RWPE2 (cell line): Measurements from ENCODE around the gene JMJD4.

Source experiments
- ATAC-seq: fragments of 200-7000 bp; cut with Tn5 transposase; 3 replicates; pipeline ENCODE4 v1.9.1; 2021; ENCODE audit warnings: low read depth
- DNase-seq: peaks from one replicate; pipeline ENCODE4 v3.0.0-alpha.2; 2020; ENCODE audit warnings: low spot score
- H3K27ac ChIP-seq: fragments of 450-650 bp; 2 replicates; pipeline ENCODE4 v1.5.1; 2017; ENCODE audit warnings: mild to moderate bottlenecking; ENCODE audit not compliant: poor library complexity, severe bottlenecking
- H3K27me3 ChIP-seq: fragments of 250-450 bp; sonication (Bioruptor Pico); 2 replicates; pipeline ENCODE4 v1.5.1; 2021; ENCODE audit warnings: mild to moderate bottlenecking, moderate library complexity; ENCODE audit not compliant: insufficient read depth, poor library complexity, severe bottlenecking
- H3K36me3 ChIP-seq: fragments of 250-450 bp; sonication (Bioruptor Pico); 2 replicates; pipeline ENCODE4 v1.5.1; 2020; ENCODE audit warnings: low read depth, mild to moderate bottlenecking, moderate library complexity
- H3K4me1 ChIP-seq: fragments of 250-450 bp; sonication (Bioruptor Pico); 2 replicates; pipeline ENCODE4 v1.5.1; 2021; ENCODE audit warnings: mild to moderate bottlenecking, moderate library complexity; ENCODE audit not compliant: insufficient read depth, poor library complexity, severe bottlenecking
- H3K4me3 ChIP-seq: fragments of 250-450 bp; sonication (Bioruptor Pico); 2 replicates; pipeline ENCODE4 v1.5.1; 2021; ENCODE audit warnings: mild to moderate bottlenecking, moderate library complexity; ENCODE audit not compliant: severe bottlenecking
- H3K9me3 ChIP-seq: fragments of 250-450 bp; sonication (Bioruptor Pico); 2 replicates; pipeline ENCODE4 v1.5.1; 2021; ENCODE audit warnings: mild to moderate bottlenecking, moderate library complexity; ENCODE audit not compliant: severe bottlenecking
- TF ChIP-seq, protein P1 (sequence below): fragments of 450-650 bp; IDR thresholded peaks from one replicate; pipeline ENCODE4 v1.5.1; 2017; ENCODE audit warnings: mild to moderate bottlenecking, moderate library complexity; ENCODE audit not compliant: poor library complexity, severe bottlenecking

Gene JMJD4

DNA sequence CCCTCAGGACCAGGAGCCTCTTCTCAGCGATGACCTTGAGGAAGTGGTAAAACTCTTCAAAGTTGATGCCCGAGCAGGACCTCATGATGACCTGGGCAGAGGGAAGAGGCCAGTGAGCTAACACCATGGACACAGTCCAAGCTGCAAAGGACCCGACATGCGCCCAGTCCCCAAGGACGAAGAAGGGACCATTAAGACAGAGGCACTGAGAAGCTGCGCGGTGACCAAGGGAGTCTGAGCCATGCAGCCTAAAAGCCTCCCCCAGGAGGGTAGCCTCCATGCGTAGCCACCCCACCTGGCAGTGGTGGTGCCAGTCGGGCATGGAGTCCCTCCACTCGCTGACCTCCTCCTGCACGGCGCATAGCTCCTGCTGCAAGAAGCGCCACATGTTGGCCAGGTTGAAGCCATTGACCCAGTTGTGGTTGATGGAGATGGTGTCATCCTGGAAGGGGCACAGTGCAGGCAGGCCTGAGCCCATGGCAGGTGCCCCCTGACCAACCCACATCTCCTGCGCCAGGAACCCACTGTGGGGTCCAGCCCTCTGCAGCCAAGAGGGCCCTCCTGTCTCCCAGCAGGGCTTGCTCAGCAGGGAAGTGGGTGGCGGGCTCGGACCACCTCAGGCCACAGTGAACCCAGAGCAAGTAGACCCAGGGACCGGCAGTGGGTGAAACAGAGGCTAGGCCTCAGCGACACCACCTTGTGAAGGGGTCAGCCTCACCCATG, 2.4 kb downstream of the JMJD4 start:
- DNase-seq (no peak), ATAC-seq (no peak)
- Histone ChIP-seq H3K4me3 (no peak overlapping the region), H3K27ac (no peak overlapping the region), H3K36me3 (no peaks in the 10 kb centered on the region), H3K27me3 (no peaks in the 10 kb centered on the region), H3K4me1 (no peaks in the 10 kb centered on the region), H3K9me3 (no peaks in the 10 kb centered on the region)
- TF ChIP-seq, protein P1, sequence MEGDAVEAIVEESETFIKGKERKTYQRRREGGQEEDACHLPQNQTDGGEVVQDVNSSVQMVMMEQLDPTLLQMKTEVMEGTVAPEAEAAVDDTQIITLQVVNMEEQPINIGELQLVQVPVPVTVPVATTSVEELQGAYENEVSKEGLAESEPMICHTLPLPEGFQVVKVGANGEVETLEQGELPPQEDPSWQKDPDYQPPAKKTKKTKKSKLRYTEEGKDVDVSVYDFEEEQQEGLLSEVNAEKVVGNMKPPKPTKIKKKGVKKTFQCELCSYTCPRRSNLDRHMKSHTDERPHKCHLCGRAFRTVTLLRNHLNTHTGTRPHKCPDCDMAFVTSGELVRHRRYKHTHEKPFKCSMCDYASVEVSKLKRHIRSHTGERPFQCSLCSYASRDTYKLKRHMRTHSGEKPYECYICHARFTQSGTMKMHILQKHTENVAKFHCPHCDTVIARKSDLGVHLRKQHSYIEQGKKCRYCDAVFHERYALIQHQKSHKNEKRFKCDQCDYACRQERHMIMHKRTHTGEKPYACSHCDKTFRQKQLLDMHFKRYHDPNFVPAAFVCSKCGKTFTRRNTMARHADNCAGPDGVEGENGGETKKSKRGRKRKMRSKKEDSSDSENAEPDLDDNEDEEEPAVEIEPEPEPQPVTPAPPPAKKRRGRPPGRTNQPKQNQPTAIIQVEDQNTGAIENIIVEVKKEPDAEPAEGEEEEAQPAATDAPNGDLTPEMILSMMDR: no peak

DNA sequence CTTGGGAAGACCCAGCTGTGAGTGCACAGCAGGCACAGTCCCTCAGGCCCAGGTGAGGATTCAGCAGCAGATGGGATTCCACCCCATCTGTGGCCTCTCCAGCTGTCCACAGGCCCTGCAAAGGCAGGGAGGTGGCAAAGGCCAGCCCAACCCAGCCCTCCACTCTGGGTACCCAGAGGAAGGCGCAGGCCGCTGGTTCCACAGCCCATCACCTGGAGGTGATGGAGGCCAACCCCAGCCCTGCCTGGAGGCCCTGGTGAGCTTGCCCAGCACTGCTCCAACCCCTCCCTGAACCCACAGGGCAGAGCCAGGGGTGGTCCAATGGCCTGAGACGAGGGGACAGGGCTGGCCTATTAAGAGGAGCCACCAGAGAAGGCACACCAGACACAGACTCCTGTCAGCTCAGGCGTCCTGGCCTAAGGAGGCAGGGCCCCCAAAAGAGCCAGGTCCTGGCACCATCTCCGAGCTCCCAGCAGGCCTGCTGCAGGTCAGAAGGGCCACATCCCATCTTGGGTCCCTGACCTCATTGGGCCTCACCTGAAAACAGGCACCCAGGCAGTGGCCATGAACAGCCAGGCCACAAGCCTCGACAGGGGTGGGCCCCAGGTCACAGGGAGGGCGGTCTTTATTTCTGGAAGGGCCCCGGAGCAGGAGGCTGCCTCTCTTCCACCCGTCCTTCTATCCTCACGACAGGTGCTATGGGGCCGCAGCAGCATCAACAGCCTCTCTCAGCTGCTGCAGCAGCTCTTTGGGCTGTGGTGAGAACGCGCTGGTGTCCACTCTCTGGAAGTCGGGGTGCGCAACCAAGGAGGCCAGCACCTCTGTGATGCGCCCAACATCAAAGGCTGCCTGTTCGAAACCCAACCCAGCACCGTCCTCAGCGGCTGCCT, 3.2 kb downstream of the JMJD4 start:
- Histone ChIP-seq H3K9me3 (no peaks in the 10 kb centered on the region), H3K36me3 (no peaks in the 10 kb centered on the region), H3K4me1 (no peaks in the 10 kb centered on the region), H3K4me3 (no peak overlapping the region), H3K27me3 (no peaks in the 10 kb centered on the region), H3K27ac (no peak overlapping the region)
- ATAC-seq: no peak
- peak; percentile 29 for DNase-seq
- TF ChIP-seq, protein P1: no peak

DNA sequence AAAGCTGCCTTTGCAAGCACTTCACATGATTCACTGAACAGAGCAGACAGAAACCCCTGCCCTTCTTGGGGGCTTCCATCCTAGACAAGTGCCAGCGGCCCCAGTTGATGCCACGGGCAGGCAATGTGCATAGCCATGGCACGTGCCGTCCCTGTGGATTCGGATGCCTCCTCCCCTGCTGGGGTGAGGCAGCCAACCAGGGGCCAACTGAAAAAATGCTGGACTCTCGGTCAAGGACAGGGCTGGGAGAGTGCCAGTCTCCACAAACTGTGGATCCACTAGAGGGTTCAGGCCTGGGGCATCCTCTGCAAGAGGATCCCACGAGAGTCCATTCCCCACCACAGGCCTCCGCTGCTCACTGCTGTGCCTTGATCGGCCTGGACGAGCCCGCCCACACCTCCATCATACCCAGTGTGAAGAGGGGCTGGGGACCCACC, 3.8 kb downstream of the JMJD4 start:
- Histone ChIP-seq H3K4me3 (no peak overlapping the region), H3K4me1 (no peaks in the 10 kb centered on the region), H3K36me3 (no peaks in the 10 kb centered on the region), H3K9me3 (no peaks in the 10 kb centered on the region), H3K27me3 (no peaks in the 10 kb centered on the region), H3K27ac (no peak overlapping the region)
- TF ChIP-seq, protein P1: no peak
- DNase-seq (no peak), ATAC-seq (no peak)

DNA sequence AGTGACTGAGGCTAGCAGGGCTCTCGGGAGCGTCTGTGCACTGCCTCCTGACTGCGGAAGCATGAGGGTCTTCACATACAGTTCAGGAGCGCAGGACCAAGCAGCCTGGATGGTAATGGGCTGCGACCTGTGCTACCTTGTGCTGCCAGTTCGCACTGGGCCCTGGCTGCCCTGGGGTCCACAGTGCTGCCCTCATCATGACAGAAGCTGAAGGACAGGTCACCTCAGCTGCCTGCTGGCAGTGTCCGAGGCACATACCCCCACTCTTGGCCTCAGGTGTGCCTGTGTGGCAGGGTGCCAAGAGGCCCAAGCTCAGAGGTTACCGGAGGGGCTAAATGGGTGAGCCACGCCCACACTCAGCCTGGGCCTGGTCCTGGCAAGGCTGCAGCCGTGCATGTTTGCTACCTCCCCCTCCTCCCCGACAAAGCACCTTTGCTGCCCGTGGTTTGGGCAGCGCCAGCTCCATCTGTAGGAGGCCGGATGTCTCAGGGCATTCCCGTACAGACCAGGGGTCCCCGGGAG, 4.4 kb downstream of the JMJD4 start:
- Histone ChIP-seq H3K27ac (no peak overlapping the region), H3K9me3 (no peaks in the 10 kb centered on the region), H3K4me3 (no peak overlapping the region), H3K4me1 (no peaks in the 10 kb centered on the region), H3K27me3 (no peaks in the 10 kb centered on the region), H3K36me3 (no peaks in the 10 kb centered on the region)
- DNase-seq (no peak), ATAC-seq (no peak)
- TF ChIP-seq, protein P1: no peak
